HCT116 (cell line): ENCODE results near the gene EIPR1.

ENCODE experiments used
- CBX3 ChIP-seq: IDR thresholded peaks from 2 replicates; pipeline ENCODE4 v1.6.1; 2012; ENCODE audit warnings: low read depth
- CTCF ChIP-seq, 3 experiments: fragments of 200-600 bp in 1 of 3; sonication (generic) in 1 of 3; IDR thresholded peaks in 2 of 3; conservative IDR thresholded peaks in 1 of 3; 2 replicates each; pipeline ENCODE4 v1.5.1; 2012 to 2017; ENCODE audit warnings: low read depth in 2 of 3, low read length in 2 of 3, antibody characterized with exemption in 1 of 3, borderline replicate concordance in 1 of 3, control low read depth in 1 of 3, mild to moderate bottlenecking in 1 of 3, mixed read lengths in 1 of 3, mixed run types in 1 of 3, moderate library complexity in 1 of 3; ENCODE audit not compliant: insufficient read depth in 1 of 3
- EGR1 ChIP-seq: IDR thresholded peaks from 2 replicates; pipeline ENCODE4 v1.6.1; 2012; ENCODE audit warnings: low read depth
- EZH2phosphoT487 ChIP-seq: fragments of 200-600 bp; IDR thresholded peaks from 2 replicates; pipeline ENCODE4 v1.6.1; 2018; ENCODE audit warnings: antibody characterized with exemption, borderline replicate concordance
- POLR2A ChIP-seq: IDR thresholded peaks from 2 replicates; pipeline ENCODE4 v1.7.0; 2011; ENCODE audit warnings: borderline replicate concordance; ENCODE audit not compliant: insufficient read depth, insufficient read length; ENCODE audit errors: extremely low read depth
- POLR2AphosphoS5 ChIP-seq: IDR thresholded peaks from 2 replicates; pipeline ENCODE4 v1.6.1; 2011; ENCODE audit warnings: mild to moderate bottlenecking, low read depth, low read length, moderate library complexity
- RAD21 ChIP-seq: IDR thresholded peaks from 2 replicates; pipeline ENCODE4 v1.6.1; 2012; ENCODE audit warnings: low read depth, mild to moderate bottlenecking
- REST ChIP-seq: IDR thresholded peaks from 2 replicates; pipeline ENCODE4 v1.6.1; 2012; ENCODE audit warnings: low read depth
- TCF7L2 ChIP-seq: IDR thresholded peaks from 2 replicates; pipeline ENCODE4 v1.7.0; 2011; ENCODE audit warnings: borderline replicate concordance, inconsistent platforms; ENCODE audit not compliant: insufficient read depth, insufficient read length; ENCODE audit errors: extremely low read depth
- YY1 ChIP-seq: IDR thresholded peaks from 2 replicates; pipeline ENCODE4 v1.6.1; 2011; ENCODE audit warnings: low read length, low read depth, moderate library complexity, mild to moderate bottlenecking; ENCODE audit not compliant: insufficient replicate concordance; ENCODE audit errors: extremely low read depth
- ZBTB33 ChIP-seq: IDR thresholded peaks from 2 replicates; pipeline ENCODE4 v1.6.1; 2011; ENCODE audit warnings: mild to moderate bottlenecking, low read length, moderate library complexity; ENCODE audit not compliant: insufficient replicate concordance; ENCODE audit errors: extremely low read depth

GRCh38 chr2:3182848-3183247 is 194.8 kb downstream of the EIPR1 start:
- no peak for TF ChIP-seq EZH2phosphoT487
- TF ChIP-seq POLR2A = no peak
- no peak for TF ChIP-seq CTCF (IDR thresholded peaks at IDR 0.05 in 2 of 3, conservative IDR thresholded peaks at IDR 0.05 in 1 of 3; ENCODE audit: borderline replicate concordance in 1 of 3, insufficient read depth in 1 of 3, low read depth in 2 of 3, low read length in 2 of 3)
- no peak for TF ChIP-seq YY1
- no peak for TF ChIP-seq POLR2AphosphoS5
- TF ChIP-seq EGR1 = no peak
- no peak for TF ChIP-seq ZBTB33
- TF ChIP-seq RAD21 = no peak
- no peak for TF ChIP-seq REST
- TF ChIP-seq CBX3 = no peak
- no peak for TF ChIP-seq TCF7L2
